Peyer's patch (tissue), 4 donors: ENCODE data around the gene GLP2R.

Source experiments
- POLR2A ChIP-seq, 2 donors: fragments of 450-650 bp; IDR thresholded peaks; one replicate each; pipeline ENCODE4 v1.5.1; 2017; ENCODE audit warnings: antibody characterized with exemption in 2 of 2, mild to moderate bottlenecking in 2 of 2, moderate library complexity in 2 of 2
- TF ChIP-seq, protein P1 (sequence below), 6 experiments: fragments of 450-650 bp in 4 of 6; fragments of 200-600 bp in 2 of 6; sonication (generic) in 1 of 6; IDR thresholded peaks; one replicate each; pipeline ENCODE4 v1.5.1; 2017 to 2019; ENCODE audit warnings: antibody characterized with exemption in 6 of 6, mild to moderate bottlenecking in 3 of 6, moderate library complexity in 1 of 6

DNA sequence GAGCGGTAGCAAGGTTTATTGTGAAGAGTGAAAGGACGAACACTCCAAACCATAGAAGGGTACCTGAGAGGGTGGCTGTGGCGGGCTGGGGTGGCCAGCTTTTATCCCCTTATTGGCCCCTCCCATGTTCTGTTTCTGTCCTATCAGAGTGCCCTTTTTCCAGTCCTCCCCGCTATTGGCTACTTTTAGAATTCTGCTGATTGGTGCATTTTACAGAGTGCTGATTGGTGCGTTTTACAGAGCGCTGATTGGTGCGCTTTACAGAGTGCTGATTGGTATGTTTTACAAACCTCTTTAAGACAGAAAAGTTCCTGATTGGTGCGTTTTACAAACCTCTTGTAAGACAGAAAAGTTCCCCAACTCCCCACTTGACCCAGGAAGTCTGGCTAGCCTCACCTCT is 16.3 kb upstream of the GLP2R start:
- TF ChIP-seq, protein P1, sequence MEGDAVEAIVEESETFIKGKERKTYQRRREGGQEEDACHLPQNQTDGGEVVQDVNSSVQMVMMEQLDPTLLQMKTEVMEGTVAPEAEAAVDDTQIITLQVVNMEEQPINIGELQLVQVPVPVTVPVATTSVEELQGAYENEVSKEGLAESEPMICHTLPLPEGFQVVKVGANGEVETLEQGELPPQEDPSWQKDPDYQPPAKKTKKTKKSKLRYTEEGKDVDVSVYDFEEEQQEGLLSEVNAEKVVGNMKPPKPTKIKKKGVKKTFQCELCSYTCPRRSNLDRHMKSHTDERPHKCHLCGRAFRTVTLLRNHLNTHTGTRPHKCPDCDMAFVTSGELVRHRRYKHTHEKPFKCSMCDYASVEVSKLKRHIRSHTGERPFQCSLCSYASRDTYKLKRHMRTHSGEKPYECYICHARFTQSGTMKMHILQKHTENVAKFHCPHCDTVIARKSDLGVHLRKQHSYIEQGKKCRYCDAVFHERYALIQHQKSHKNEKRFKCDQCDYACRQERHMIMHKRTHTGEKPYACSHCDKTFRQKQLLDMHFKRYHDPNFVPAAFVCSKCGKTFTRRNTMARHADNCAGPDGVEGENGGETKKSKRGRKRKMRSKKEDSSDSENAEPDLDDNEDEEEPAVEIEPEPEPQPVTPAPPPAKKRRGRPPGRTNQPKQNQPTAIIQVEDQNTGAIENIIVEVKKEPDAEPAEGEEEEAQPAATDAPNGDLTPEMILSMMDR (IDR thresholded peaks at IDR 0.05) = no peak
- no peak for TF ChIP-seq POLR2A (IDR thresholded peaks at IDR 0.05)
